IMR-90 (cell line): Measurements from ENCODE around the gene P2RX7. TPM values are rescaled to one million over a fixed set of nuclear protein-coding genes. Genes with fewer than 3 reads are reported as not detected.

Source experiments
- ATAC-seq: fragments of 200-7000 bp; cut with Tn5 transposase; 2 replicates; pipeline ENCODE4 v1.9.1; 2020; ENCODE audit warnings: low read depth, mild to moderate bottlenecking, moderate library complexity
- BruUV-seq: library from RNA; stranded (reverse); fragments of 400-500 nt; replicated peaks from 2 replicates; lab custom pipeline; 2021; lab: Mats Ljungman, UMichigan
- CTCF ChIA-PET: fragments of 300-600 bp; formaldehyde crosslinking; extraction: SDS; loops from one replicate; lab custom pipeline; 2021; ENCODE audit warnings: antibody characterized with exemption; lab: Yijun Ruan, JAX
- POLR2A ChIA-PET: fragments of 300-600 bp; sonication (Branson Sonifier 250); formaldehyde crosslinking; loops from one replicate; lab custom pipeline; 2022; ENCODE audit warnings: antibody characterized with exemption; ENCODE audit not compliant: unreplicated experiment; lab: Charles Lee
- DNase-seq: peaks from one replicate; pipeline ENCODE4 v3.0.0; 2013
- H2AFZ ChIP-seq: replicated peaks from 2 replicates; pipeline ENCODE3; 2013; ENCODE audit warnings: low read length, mild to moderate bottlenecking; ENCODE audit not compliant: poor library complexity
- H2AK5ac ChIP-seq: 2 replicates; pipeline ENCODE4 v1.6.1; 2013; ENCODE audit warnings: low read depth, low read length, inconsistent platforms
- H2AK9ac ChIP-seq: replicated peaks from 2 replicates; pipeline ENCODE3; 2013; ENCODE audit warnings: mild to moderate bottlenecking, low read depth, low read length, moderate library complexity; ENCODE audit not compliant: poor library complexity
- H2BK120ac ChIP-seq: 2 replicates; pipeline ENCODE4 v1.6.1; 2013; ENCODE audit warnings: low read depth, low read length, inconsistent platforms
- H2BK15ac ChIP-seq: 3 replicates; pipeline ENCODE4 v1.6.1; 2013; ENCODE audit warnings: low read depth, low read length, inconsistent platforms
- H2BK20ac ChIP-seq: 2 replicates; pipeline ENCODE4 v1.6.1; 2013; ENCODE audit warnings: low read depth, mild to moderate bottlenecking, inconsistent platforms, low read length, moderate library complexity
- H2BK5ac ChIP-seq: 2 replicates; pipeline ENCODE4 v1.6.1; 2013; ENCODE audit warnings: mild to moderate bottlenecking, low read depth, low read length, inconsistent platforms; ENCODE audit not compliant: poor library complexity, severe bottlenecking
- H3K14ac ChIP-seq: replicated peaks from 2 replicates; pipeline ENCODE4 v1.6.1; 2013; ENCODE audit warnings: low read depth, low read length, inconsistent platforms
- H3K18ac ChIP-seq: 2 replicates; pipeline ENCODE4 v1.6.1; 2013; ENCODE audit warnings: low read depth, low read length, control low read depth
- H3K23ac ChIP-seq: 2 replicates; pipeline ENCODE4 v1.6.1; 2013; ENCODE audit warnings: low read depth, low read length, inconsistent platforms
- H3K27ac ChIP-seq: 2 replicates; pipeline ENCODE4 v1.5.1; 2013; ENCODE audit warnings: mild to moderate bottlenecking, control low read depth, low read length; ENCODE audit not compliant: insufficient read depth
- H3K27me3 ChIP-seq: 2 replicates; pipeline ENCODE4 v1.6.1; 2013; ENCODE audit warnings: low read length; ENCODE audit not compliant: control insufficient read depth, insufficient read depth
- H3K36me3 ChIP-seq: 2 replicates; pipeline ENCODE4 v1.6.1; 2013; ENCODE audit warnings: low read length, mixed read lengths; ENCODE audit not compliant: control insufficient read depth, insufficient read depth
- H3K4ac ChIP-seq: 2 replicates; pipeline ENCODE4 v1.6.1; 2013; ENCODE audit warnings: low read depth, low read length, inconsistent platforms
- H3K4me1 ChIP-seq: 2 replicates; pipeline ENCODE4 v1.6.1; 2013; ENCODE audit warnings: low read length, mixed read lengths; ENCODE audit not compliant: control insufficient read depth, insufficient read depth
- H3K4me2 ChIP-seq: 2 replicates; pipeline ENCODE4 v1.6.1; 2013; ENCODE audit warnings: low read depth, mild to moderate bottlenecking, control low read depth, low read length, moderate library complexity
- H3K4me3 ChIP-seq: 2 replicates; pipeline ENCODE4 v1.5.1; 2013; ENCODE audit warnings: low read depth, mild to moderate bottlenecking, control low read depth, low read length, moderate library complexity; ENCODE audit not compliant: insufficient read depth
- H3K56ac ChIP-seq: 2 replicates; pipeline ENCODE4 v1.6.1; 2013; ENCODE audit warnings: low read length, inconsistent platforms; ENCODE audit not compliant: insufficient read depth; ENCODE audit errors: extremely low read depth
- H3K79me1 ChIP-seq, 2 experiments: 2 replicates each; pipeline ENCODE4 v1.6.1; 2013; ENCODE audit warnings: low read length in 2 of 2, inconsistent platforms in 1 of 2, low read depth in 1 of 2
- H3K9ac ChIP-seq: 2 replicates; pipeline ENCODE4 v1.6.1; 2013; ENCODE audit warnings: low read depth, low read length, control low read depth
- H3K9me1 ChIP-seq: 2 replicates; pipeline ENCODE4 v1.6.1; 2013; ENCODE audit warnings: low read length, inconsistent platforms; ENCODE audit not compliant: insufficient read depth
- H3K9me3 ChIP-seq: 2 replicates; pipeline ENCODE4 v1.6.1; 2013; ENCODE audit warnings: low read length; ENCODE audit not compliant: control insufficient read depth, insufficient read depth
- H4K20me1 ChIP-seq: 2 replicates; pipeline ENCODE4 v1.6.1; 2013; ENCODE audit warnings: low read length, inconsistent platforms; ENCODE audit not compliant: insufficient read depth
- H4K5ac ChIP-seq: 2 replicates; pipeline ENCODE4 v1.6.1; 2013; ENCODE audit warnings: mild to moderate bottlenecking, low read depth, low read length, control low read depth
- H4K8ac ChIP-seq, 2 experiments: 2 replicates each; pipeline ENCODE4 v1.6.1; 2013; ENCODE audit warnings: low read depth in 2 of 2, low read length in 2 of 2, control low read depth in 1 of 2, inconsistent platforms in 1 of 2
- H4K91ac ChIP-seq: 2 replicates; pipeline ENCODE4 v1.6.1; 2013; ENCODE audit warnings: low read depth, low read length, inconsistent platforms; ENCODE audit not compliant: insufficient read depth
- MXI1 ChIP-seq: IDR thresholded peaks from 2 replicates; pipeline ENCODE4 v1.6.1; 2012; ENCODE audit warnings: low read depth, mild to moderate bottlenecking, low read length, moderate library complexity, borderline replicate concordance
- POLR2A ChIP-seq: IDR thresholded peaks from 2 replicates; pipeline ENCODE4 v1.6.1; 2012; ENCODE audit warnings: mild to moderate bottlenecking, low read depth, low read length
- SMC3 ChIP-seq: fragments of 150-350 bp; IDR thresholded peaks from 2 replicates; pipeline ENCODE4 v1.6.1; 2016; ENCODE audit warnings: low read depth, mild to moderate bottlenecking, antibody characterized with exemption, low read length, moderate library complexity
- WGBS, 2 experiments: methylation state at CpG; one replicate each; pipeline versions ENCODE4 v1.1.5 to v1.1.7; 2013; ENCODE audit warnings: missing lambda C conversion rate in 2 of 2; ENCODE audit not compliant: insufficient read length in 1 of 2; ENCODE audit errors: extremely low coverage in 2 of 2; 5-methylcytosine and 5-hydroxymethylcytosine counted together
- dilution Hi-C: fragments of 300-500 bp; cut with HindIII; formaldehyde crosslinking; loops from one replicate; pipeline ENCODE4 v1.14.3; 2018; ENCODE audit warnings: low sequenced_read_pairs; ENCODE audit not compliant: unreplicated experiment
- in situ Hi-C: fragments of 300-500 bp; cut with MboI; formaldehyde crosslinking; loops from 3 replicates; pipeline ENCODE4 v1.14.3; 2019; ENCODE audit warnings: low sequenced_read_pairs, inconsistent platforms, mixed read lengths
- intact Hi-C: fragments of 100-400 bp; cut with micrococcal nuclease; formaldehyde crosslinking; loops from 2 replicates; pipeline ENCODE4 v1.10.0; 2022
- polyA plus RNA-seq, 3 experiments: library from polyadenylated mRNA; depleted of rRNA; stranded (reverse); fragments of >200 nt; gene quantifications; 2 replicates each; pipeline ENCODE4 v1.2.3, GENCODE V29; 2012; ENCODE audit warnings: low replicate concordance in 1 of 3
- total RNA-seq: library from RNA; depleted of rRNA; stranded (reverse); fragments of >200 nt; gene quantifications from 2 replicates; pipeline ENCODE4 v1.2.3, GENCODE V29; 2012
- TF ChIP-seq, protein P1 (sequence below): fragments of 150-350 bp; IDR thresholded peaks from 2 replicates; pipeline ENCODE4 v1.6.1; 2017; ENCODE audit warnings: mild to moderate bottlenecking, antibody characterized with exemption, low read length, low read depth

P2RX7 gene
- total and polyA plus RNA-seq, 2 of the 4 experiments (the other 2 are of a cell fraction) = 0.07 to 0.18 TPM

DNA sequence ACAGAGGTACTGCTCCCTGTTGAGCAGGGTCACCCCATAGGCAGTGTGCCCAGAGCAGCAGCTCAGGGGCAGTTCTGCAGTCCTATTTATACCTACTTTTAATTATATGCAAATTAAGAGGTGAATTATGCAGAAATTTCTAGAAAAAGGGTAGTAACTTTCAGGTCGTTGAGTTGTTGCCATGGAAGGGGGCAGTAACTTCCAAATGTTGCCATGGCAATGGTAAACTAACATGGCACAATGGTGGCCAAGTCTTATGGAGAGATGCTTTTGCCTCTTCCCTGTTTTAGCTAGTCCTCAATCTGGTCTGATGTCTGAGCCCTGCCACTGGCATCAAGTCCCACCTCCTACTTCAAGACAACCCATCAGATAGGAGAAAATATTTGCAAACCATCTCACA, 30.4 kb upstream of the P2RX7 start:
- no peak overlapping the region for H3K9ac ChIP-seq
- in situ Hi-C loops = no loop called here
- H3K23ac ChIP-seq = no peak overlapping the region
- H3K18ac ChIP-seq = no peak overlapping the region
- no peak overlapping the region for H3K4me3 ChIP-seq
- H4K91ac ChIP-seq = no peak overlapping the region
- H3K56ac ChIP-seq = no peak overlapping the region
- ChIA-PET CTCF (no interaction called here), POLR2A (no interaction called here)
- ATAC-seq (no peak), DNase-seq (no peak)
- no peak for TF ChIP-seq MXI1
- TF ChIP-seq, protein P1, sequence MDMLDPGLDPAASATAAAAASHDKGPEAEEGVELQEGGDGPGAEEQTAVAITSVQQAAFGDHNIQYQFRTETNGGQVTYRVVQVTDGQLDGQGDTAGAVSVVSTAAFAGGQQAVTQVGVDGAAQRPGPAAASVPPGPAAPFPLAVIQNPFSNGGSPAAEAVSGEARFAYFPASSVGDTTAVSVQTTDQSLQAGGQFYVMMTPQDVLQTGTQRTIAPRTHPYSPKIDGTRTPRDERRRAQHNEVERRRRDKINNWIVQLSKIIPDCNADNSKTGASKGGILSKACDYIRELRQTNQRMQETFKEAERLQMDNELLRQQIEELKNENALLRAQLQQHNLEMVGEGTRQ = no peak
- TF ChIP-seq POLR2A = no peak
- TF ChIP-seq SMC3 = no peak
- H3K4me1 ChIP-seq = no peaks in the 10 kb centered on the region
- H4K8ac ChIP-seq = no peak overlapping the region
- H3K79me1 ChIP-seq = no peaks in the 10 kb centered on the region
- intact Hi-C loops = no loop called here
- WGBS, 2 experiments = no CpG with 5 or more reads among the region's 1 CpG
- no peak overlapping the region for H3K4ac ChIP-seq
- no peak overlapping the region for H2BK5ac ChIP-seq
- no peak overlapping the region for H2BK120ac ChIP-seq
- H2AK5ac ChIP-seq = no peak overlapping the region
- no peak overlapping the region for H4K5ac ChIP-seq
- dilution Hi-C loops = no loop called here
- no peak overlapping the region for H3K4me2 ChIP-seq
- H3K36me3 ChIP-seq = no peaks in the 10 kb centered on the region
- no peak overlapping the region for H2BK20ac ChIP-seq
- H2AK9ac ChIP-seq = no peak overlapping the region
- peaks cover 10% of the 10 kb centered on the region for H3K27me3 ChIP-seq
- H3K9me3 ChIP-seq = no peaks in the 10 kb centered on the region
- no peak overlapping the region for H2BK15ac ChIP-seq
- no peak overlapping the region for H3K14ac ChIP-seq
- no peaks in the 10 kb centered on the region for H4K20me1 ChIP-seq
- no peak overlapping the region for H3K27ac ChIP-seq
- H2AFZ ChIP-seq = no peak overlapping the region
- no TSS peak for BruUV-seq
- no peaks in the 10 kb centered on the region for H3K9me1 ChIP-seq
